Aorta (tissue), 5 donors: Measurements from ENCODE around the gene FIBCD1. TPM values are rescaled to one million over a fixed set of nuclear protein-coding genes. Genes with fewer than 3 reads are reported as not detected.

ENCODE experiments used
- ATAC-seq: fragments of 200-7000 bp; cut with Tn5 transposase; one replicate; pipeline ENCODE4 v1.9.1; 2022; ENCODE audit warnings: moderate library complexity; ENCODE audit not compliant: low FRiP score
- DNase-seq, 2 donors: peaks; one replicate each; pipeline ENCODE4 v3.0.0-alpha.2; 2020
- H3K27ac ChIP-seq, 2 donors: one replicate each; pipeline ENCODE4 v1.5.1; 2013; ENCODE audit warnings: low read length in 2 of 2, mild to moderate bottlenecking in 2 of 2, moderate library complexity in 2 of 2, control low read depth in 1 of 2, inconsistent platforms in 1 of 2, low read depth in 1 of 2
- H3K27me3 ChIP-seq, 2 donors: one replicate each; pipeline ENCODE4 v1.6.1; 2013; ENCODE audit warnings: control low read depth in 1 of 2, low read length in 1 of 2, mild to moderate bottlenecking in 1 of 2, moderate library complexity in 1 of 2; ENCODE audit not compliant: insufficient read depth in 2 of 2, control insufficient read depth in 1 of 2
- H3K36me3 ChIP-seq, 2 donors: one replicate each; pipeline ENCODE4 v1.6.1; 2013; ENCODE audit warnings: control low read depth in 1 of 2, low read length in 1 of 2, mild to moderate bottlenecking in 1 of 2; ENCODE audit not compliant: insufficient read depth in 2 of 2, control insufficient read depth in 1 of 2
- H3K4me1 ChIP-seq, 2 donors: one replicate each; pipeline ENCODE4 v1.6.1; 2013; ENCODE audit warnings: low read length in 2 of 2, control low read depth in 1 of 2, mild to moderate bottlenecking in 1 of 2, moderate library complexity in 1 of 2; ENCODE audit not compliant: insufficient read depth in 2 of 2, control insufficient read depth in 1 of 2
- H3K4me3 ChIP-seq, 2 donors: one replicate each; pipeline ENCODE4 v1.5.1; 2013; ENCODE audit warnings: low read length in 2 of 2, control low read depth in 1 of 2, mild to moderate bottlenecking in 1 of 2
- H3K9me3 ChIP-seq: one replicate; pipeline ENCODE4 v1.6.1; 2013; ENCODE audit warnings: mild to moderate bottlenecking, low read length; ENCODE audit not compliant: control insufficient read depth
- WGBS, 2 donors: extraction: QIAGEN DNeasy Blood & Tissue Kit; methylation state at CpG; one replicate each; pipeline ENCODE4 v1.1.7; 2013; 5-methylcytosine and 5-hydroxymethylcytosine counted together
- intact Hi-C, 2 donors: fragments of 100-400 bp; cut with DNase I; formaldehyde crosslinking; loops; one replicate each; pipeline versions ENCODE4 v1.14.2 to v1.15.0; 2022
- polyA plus RNA-seq, 2 donors: library from polyadenylated mRNA; stranded (reverse); fragments of 200-250 nt; gene quantifications; one replicate each; pipeline ENCODE4 v1.2.3, GENCODE V29; 2013
- total RNA-seq, 2 donors: library from RNA; stranded (reverse); fragmentation: NEBNext Ultra II Directional; extraction: Animal tissue kit (Norgen Biotek cat#: 25700); gene quantifications; one replicate each; pipeline ENCODE4 v1.2.1, GENCODE V29; 2021
- donor health status: healthy with polysubstance abuse.
- donor health status: Bipolar disorder and iron deficiency.
- donor health status: DM: no; HTN: no; CAD: no.
- donor health status: DM: no; HTN: no; CAD: no.
- donor health status: DM: yes; HTN: yes; CAD: no.

FIBCD1 gene
- total and polyA plus RNA-seq, 4 donors: 0.13 TPM; not detected in 3

- H3K27me3 ChIP-seq: no peaks in the 10 kb centered on the region
Observed at GRCh38 chr9:130975932-130976841, 37.1 kb upstream of the FIBCD1 start.

DNA sequence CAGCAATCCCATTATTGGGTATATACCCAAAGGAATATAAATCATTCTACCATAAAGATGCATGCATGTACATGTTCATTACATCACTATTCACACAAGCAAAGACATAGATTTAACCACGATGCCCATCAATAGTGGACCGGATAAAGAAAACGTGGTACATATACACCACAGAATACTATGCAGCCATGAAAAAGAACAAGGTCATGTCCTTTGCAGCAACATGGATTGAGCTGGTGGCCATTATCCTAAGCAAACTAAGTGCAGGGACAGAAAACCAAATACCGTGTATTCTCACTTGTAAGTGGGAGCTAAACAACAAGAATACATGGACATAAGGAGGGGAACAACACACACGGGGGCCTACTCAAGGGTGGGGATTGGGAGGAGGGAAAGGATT lies 36.1 kb upstream of the FIBCD1 start:
- Histone ChIP-seq H3K27ac (no peak overlapping the region), H3K36me3 (no peaks in the 10 kb centered on the region), H3K4me1 (no peaks in the 10 kb centered on the region), H3K4me3 (no peak overlapping the region), H3K27me3 (no peaks in the 10 kb centered on the region), H3K9me3 (no peaks in the 10 kb centered on the region)
- intact Hi-C loops: no loop called here
- 91 to 92% methylated on average over 5 of the region's 5 CpGs for WGBS, 2 donors
- ATAC-seq (no peak), DNase-seq (no peak)

More at GRCh38 chr9:130975932-130976841, 37.1 kb upstream of the FIBCD1 start:
- intact Hi-C loops: no loop called here
- DNase-seq (no peak), ATAC-seq (no peak)
- H3K27ac ChIP-seq: no peak overlapping the region
- H3K9me3 ChIP-seq: no peaks in the 10 kb centered on the region
- H3K4me3 ChIP-seq: no peak overlapping the region
- WGBS, 2 donors: 86 to 88% methylated on average over 13 of the region's 13 CpGs
- no peaks in the 10 kb centered on the region for H3K36me3 ChIP-seq
- H3K4me1 ChIP-seq: no peaks in the 10 kb centered on the region

GRCh38 chr9:130974697-130975096 lies 35.6 kb upstream of the FIBCD1 start:
- Histone ChIP-seq H3K9me3 (no peaks in the 10 kb centered on the region), H3K27me3 (no peaks in the 10 kb centered on the region), H3K36me3 (no peaks in the 10 kb centered on the region), H3K4me3 (no peak overlapping the region), H3K27ac (no peak overlapping the region), H3K4me1 (no peaks in the 10 kb centered on the region)
- intact Hi-C loops: no loop called here
- DNase-seq: no peak
- 83 to 86% methylated on average over 5 of the region's 5 CpGs for WGBS, 2 donors
- ATAC-seq: no peak

DNA sequence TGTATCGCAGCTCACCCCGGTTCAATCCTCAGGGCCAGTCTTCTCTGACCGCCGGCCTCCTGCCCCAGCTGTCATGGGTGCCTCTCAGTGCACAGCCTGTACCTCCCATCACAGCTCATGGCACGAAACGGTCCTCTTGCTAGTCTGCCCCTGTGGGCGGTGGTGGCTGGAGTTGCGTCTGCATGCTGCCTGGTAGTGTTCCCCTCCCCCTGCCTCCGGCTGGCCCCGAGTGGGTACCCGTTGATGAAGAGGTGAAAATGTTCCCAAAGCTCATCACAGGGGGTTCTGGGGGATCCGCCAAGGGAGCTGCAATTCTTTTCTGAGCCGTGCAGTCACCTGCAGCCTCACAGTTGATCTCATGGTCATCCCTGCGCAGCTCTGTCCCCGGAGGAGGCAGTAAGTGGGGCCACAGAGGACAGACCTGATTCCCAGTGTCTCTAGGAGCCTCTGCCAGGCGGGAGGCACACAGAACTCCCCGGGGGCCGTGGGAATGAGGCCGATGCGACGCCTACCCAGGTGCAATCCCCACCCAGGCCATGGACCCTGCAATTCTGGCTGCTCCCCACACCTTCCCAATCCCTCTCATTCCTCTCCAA lies 34.7 kb upstream of the FIBCD1 start:
- Histone ChIP-seq H3K27ac (no peak overlapping the region), H3K27me3 (no peaks in the 10 kb centered on the region), H3K4me1 (no peaks in the 10 kb centered on the region), H3K9me3 (no peaks in the 10 kb centered on the region), H3K36me3 (no peaks in the 10 kb centered on the region), H3K4me3 (no peak overlapping the region)
- ATAC-seq (no peak), DNase-seq (no peak)
- intact Hi-C loops: no loop called here
- 44% methylated on average over 21 of the region's 21 CpGs for WGBS, 2 donors

- H3K36me3 ChIP-seq: no peaks in the 10 kb centered on the region
- ATAC-seq (no peak), DNase-seq (no peak)
- no peaks in the 10 kb centered on the region for H3K9me3 ChIP-seq
- no peaks in the 10 kb centered on the region for H3K4me1 ChIP-seq
- intact Hi-C loops: no loop called here
- WGBS, 2 donors: 71 to 72% methylated on average over 15 to 19 of the region's 19 CpGs
- no peaks in the 10 kb centered on the region for H3K27me3 ChIP-seq
- no peak overlapping the region for H3K27ac ChIP-seq
- no peak overlapping the region for H3K4me3 ChIP-seq
Observed at GRCh38 chr9:130972957-130973685, 34.1 kb upstream of the FIBCD1 start.

DNA sequence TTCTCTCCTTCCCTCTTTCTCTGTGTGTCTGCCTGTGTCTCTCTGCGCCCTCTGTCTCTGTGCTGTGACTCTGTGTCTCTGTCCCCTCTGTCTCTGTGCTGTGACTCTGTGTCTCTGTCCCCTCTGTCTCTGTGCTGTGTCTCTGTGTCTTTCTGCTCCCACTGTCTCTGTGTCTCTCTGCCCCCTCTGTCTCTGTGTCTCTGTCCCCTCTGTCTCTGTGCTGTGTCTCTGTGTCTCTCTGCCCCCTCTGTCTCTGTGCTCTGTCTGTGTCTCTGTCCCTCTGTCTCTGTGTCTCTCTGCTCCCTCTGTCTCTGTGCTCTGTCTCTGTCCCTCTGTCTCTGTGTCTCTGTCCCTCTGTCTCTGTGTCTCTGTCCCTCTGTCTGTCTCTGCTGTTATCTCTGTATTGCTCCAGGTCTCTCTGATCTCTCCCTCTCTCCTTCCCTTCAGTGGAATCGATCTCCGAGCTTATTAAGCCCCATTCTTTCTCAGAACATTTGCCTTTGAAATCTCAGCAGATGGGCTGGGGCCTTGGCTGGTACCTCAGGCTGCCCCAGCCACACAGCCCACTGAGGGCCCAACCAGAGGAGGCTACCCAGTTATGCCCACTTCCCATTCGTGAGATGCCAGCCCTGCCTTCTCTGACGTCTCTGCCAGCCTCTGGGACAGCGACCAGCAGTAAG lies 33.4 kb upstream of the FIBCD1 start:
- 47 to 58% methylated on average over 6 of the region's 6 CpGs for WGBS, 2 donors
- Histone ChIP-seq H3K27ac (no peak overlapping the region), H3K4me1 (no peaks in the 10 kb centered on the region), H3K4me3 (no peak overlapping the region), H3K9me3 (no peaks in the 10 kb centered on the region), H3K36me3 (no peaks in the 10 kb centered on the region), H3K27me3 (no peaks in the 10 kb centered on the region)
- ATAC-seq (no peak), DNase-seq (no peak)
- intact Hi-C loops: no loop called here

DNA sequence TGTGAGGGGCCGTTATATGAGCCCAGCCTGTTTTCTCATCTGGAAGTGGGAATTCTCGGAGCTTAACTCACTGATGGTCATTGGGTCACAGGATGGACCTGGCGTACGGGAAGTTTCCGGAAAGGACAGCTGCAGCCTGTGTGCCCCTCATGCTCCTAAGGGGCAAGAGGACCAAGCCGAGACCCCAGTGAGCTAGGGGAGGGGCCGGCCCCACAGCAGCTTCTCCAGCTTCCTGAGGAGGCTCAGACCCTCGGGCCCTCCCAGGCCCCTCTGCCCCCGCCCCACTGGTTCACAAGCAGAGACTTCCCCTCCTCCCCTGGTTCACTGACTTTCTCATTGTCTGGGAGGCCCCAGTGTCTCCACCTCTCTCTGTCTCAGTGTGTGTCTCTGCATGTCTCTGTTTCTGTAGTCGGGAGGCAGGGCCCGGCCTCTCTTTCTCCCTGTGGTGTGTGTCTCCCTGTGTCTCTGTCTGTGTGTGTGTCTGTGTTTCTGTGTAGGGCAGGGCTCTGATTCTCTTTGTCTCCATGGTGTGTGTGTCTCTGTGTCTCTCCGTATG lies 32.3 kb upstream of the FIBCD1 start:
- Histone ChIP-seq H3K9me3 (no peaks in the 10 kb centered on the region), H3K4me1 (no peaks in the 10 kb centered on the region), H3K36me3 (no peaks in the 10 kb centered on the region), H3K4me3 (no peak overlapping the region), H3K27ac (no peak overlapping the region), H3K27me3 (no peaks in the 10 kb centered on the region)
- 69 to 73% methylated on average over 12 of the region's 12 CpGs for WGBS, 2 donors
- no peak for DNase-seq
- ATAC-seq: no peak
- intact Hi-C loops: no loop called here

GRCh38 chr9:130970855-130971254 lies 31.8 kb upstream of the FIBCD1 start:
- Histone ChIP-seq H3K36me3 (no peaks in the 10 kb centered on the region), H3K27me3 (no peaks in the 10 kb centered on the region), H3K4me1 (no peaks in the 10 kb centered on the region), H3K27ac (no peak overlapping the region), H3K4me3 (no peak overlapping the region), H3K9me3 (no peaks in the 10 kb centered on the region)
- intact Hi-C loops: no loop called here
- WGBS, 2 donors: 88 to 92% methylated on average over 3 of the region's 3 CpGs
- ATAC-seq (no peak), DNase-seq (no peak)
